ENCODE measurements around the gene ARID4A.

Gene ARID4A

DNA sequence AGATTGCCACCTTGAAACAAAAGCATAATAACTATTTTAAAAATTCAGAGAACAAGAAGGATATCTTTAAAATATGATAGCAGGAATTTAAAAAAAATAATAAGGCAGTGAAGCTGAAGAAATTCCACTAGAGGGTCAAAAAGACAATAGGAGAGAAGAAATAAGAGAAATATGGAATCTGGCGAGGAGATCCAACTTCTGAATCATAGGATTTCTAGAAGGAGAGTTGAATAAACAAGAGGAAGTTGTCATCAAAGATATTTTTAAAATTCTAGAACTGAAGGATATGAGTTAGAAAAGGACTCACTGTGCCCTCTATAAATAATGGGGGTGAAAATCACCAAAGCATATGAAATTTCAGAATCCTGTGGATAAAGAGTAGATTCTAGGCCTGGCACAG, 70.6 kb downstream of the ARID4A start:
- H3K27ac ChIP-seq (ENCODE audit: low read length, poor library complexity, severe bottlenecking) = no peak overlapping the region
- 100% methylated on average over 1 of the region's 1 CpG for WGBS

DNA sequence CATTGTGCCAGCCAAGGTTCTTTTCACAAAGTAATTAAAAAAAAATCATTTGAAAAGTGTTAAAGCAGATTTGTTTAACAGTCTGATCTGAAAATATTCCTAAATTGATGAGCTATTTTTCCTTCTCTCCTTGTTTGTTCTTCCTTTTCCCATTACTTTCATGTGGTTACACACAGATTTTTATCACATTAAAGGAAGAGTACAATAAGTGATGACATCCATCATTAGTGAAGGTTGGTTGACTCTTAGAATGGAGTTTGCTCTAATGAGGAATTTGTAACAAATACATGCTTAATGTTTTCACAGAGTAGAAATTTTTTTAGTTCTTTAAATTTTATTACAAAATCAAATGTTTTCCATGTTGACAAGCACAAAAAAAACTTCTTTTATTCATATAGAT, 78.4 kb downstream of the ARID4A start:
- H3K27ac ChIP-seq (ENCODE audit: low read length, poor library complexity, severe bottlenecking) = no peak overlapping the region
- no peak overlapping the region for H2BK12ac ChIP-seq (ENCODE audit: low read length in 2 of 2)
- no peaks in the 10 kb centered on the region for H3K27me3 ChIP-seq (ENCODE audit: control insufficient read depth in 1 of 2, insufficient read depth in 1 of 2, low read length in 2 of 2)
- peaks cover 12 to 82% of the 10 kb centered on the region in 2 experiments for H3K36me3 ChIP-seq (ENCODE audit: control insufficient read depth in 1 of 2, insufficient read depth in 2 of 2, low read depth in 1 of 2, low read length in 2 of 2)
- H2BK15ac ChIP-seq (ENCODE audit: low read depth, poor library complexity, severe bottlenecking) = no peak overlapping the region
- no peak for DNase-seq
- H4K91ac ChIP-seq (ENCODE audit: low read length) = no peak overlapping the region
- H3K4me1 ChIP-seq (ENCODE audit: control insufficient read depth, insufficient read depth, low read depth, low read length) = no peaks in the 10 kb centered on the region
- H3K23ac ChIP-seq (ENCODE audit: low read length in 2 of 2) = no peak overlapping the region
- H4K8ac ChIP-seq (ENCODE audit: low read length) = no peak overlapping the region
- no peak overlapping the region for H3K4me3 ChIP-seq (ENCODE audit: insufficient read depth in 1 of 2, low read depth in 1 of 2, low read length in 2 of 2)
- H2BK120ac ChIP-seq (ENCODE audit: low read depth, low read length) = no peak overlapping the region
- no peak overlapping the region for H3K18ac ChIP-seq (ENCODE audit: low read depth in 1 of 2, low read length in 2 of 2)
- H2BK5ac ChIP-seq (ENCODE audit: low read depth, low read length, poor library complexity, severe bottlenecking) = no peak overlapping the region
- H2AFZ ChIP-seq (ENCODE audit: low read depth, low read length) = no peak overlapping the region
- H2AK5ac ChIP-seq (ENCODE audit: low read length, severe bottlenecking) = no peak overlapping the region
- no peak overlapping the region for H3K4ac ChIP-seq (ENCODE audit: low read depth in 1 of 2, low read length in 2 of 2)
- no peak overlapping the region for H3K4me2 ChIP-seq (ENCODE audit: low read length, poor library complexity, severe bottlenecking)
- no peak overlapping the region for H3K14ac ChIP-seq (ENCODE audit: low read length in 2 of 2)
- no peak overlapping the region for H3K9ac ChIP-seq (ENCODE audit: low read length)
- H3K9me3 ChIP-seq (ENCODE audit: control insufficient read depth, low read length) = no peaks in the 10 kb centered on the region
- H3K79me1 ChIP-seq (replicated peaks; ENCODE audit: low read length, poor library complexity, severe bottlenecking) = peaks cover 1% of the 10 kb centered on the region

More for the DNA sequence above, 70.6 kb downstream of the ARID4A start:
- Histone ChIP-seq H2AFZ (ENCODE audit: low read depth, low read length) (no peak overlapping the region), H2BK15ac (ENCODE audit: low read depth, poor library complexity, severe bottlenecking) (no peak overlapping the region), H2BK5ac (ENCODE audit: low read depth, low read length, poor library complexity, severe bottlenecking) (no peak overlapping the region), H4K8ac (ENCODE audit: low read length) (no peak overlapping the region), H3K9me3 (ENCODE audit: control insufficient read depth, low read length) (no peaks in the 10 kb centered on the region), H3K36me3 (ENCODE audit: control insufficient read depth in 1 of 2, insufficient read depth in 2 of 2, low read depth in 1 of 2, low read length in 2 of 2) (peaks cover 3 to 94% of the 10 kb centered on the region in 2 experiments), H3K23ac (ENCODE audit: low read length in 2 of 2) (no peak overlapping the region), H3K27me3 (ENCODE audit: control insufficient read depth in 1 of 2, insufficient read depth in 1 of 2, low read length in 2 of 2) (no peaks in the 10 kb centered on the region), H3K4me2 (ENCODE audit: low read length, poor library complexity, severe bottlenecking) (no peak overlapping the region), H3K4me3 (ENCODE audit: insufficient read depth in 1 of 2, low read depth in 1 of 2, low read length in 2 of 2) (no peak overlapping the region), H3K14ac (ENCODE audit: low read length in 2 of 2) (no peak overlapping the region), H3K4ac (ENCODE audit: low read depth in 1 of 2, low read length in 2 of 2) (no peak overlapping the region), H2BK12ac (ENCODE audit: low read length in 2 of 2) (no peak overlapping the region), H3K18ac (ENCODE audit: low read depth in 1 of 2, low read length in 2 of 2) (no peak overlapping the region), H2AK5ac (ENCODE audit: low read length, severe bottlenecking) (no peak overlapping the region), H3K9ac (ENCODE audit: low read length) (no peak overlapping the region), H2BK120ac (ENCODE audit: low read depth, low read length) (no peak overlapping the region), H4K91ac (ENCODE audit: low read length) (no peak overlapping the region), H3K4me1 (ENCODE audit: control insufficient read depth, insufficient read depth, low read depth, low read length) (no peaks in the 10 kb centered on the region), H3K79me1 (replicated peaks; ENCODE audit: low read length, poor library complexity, severe bottlenecking) (peaks cover 4% of the 10 kb centered on the region)
- no peak for DNase-seq

DNA sequence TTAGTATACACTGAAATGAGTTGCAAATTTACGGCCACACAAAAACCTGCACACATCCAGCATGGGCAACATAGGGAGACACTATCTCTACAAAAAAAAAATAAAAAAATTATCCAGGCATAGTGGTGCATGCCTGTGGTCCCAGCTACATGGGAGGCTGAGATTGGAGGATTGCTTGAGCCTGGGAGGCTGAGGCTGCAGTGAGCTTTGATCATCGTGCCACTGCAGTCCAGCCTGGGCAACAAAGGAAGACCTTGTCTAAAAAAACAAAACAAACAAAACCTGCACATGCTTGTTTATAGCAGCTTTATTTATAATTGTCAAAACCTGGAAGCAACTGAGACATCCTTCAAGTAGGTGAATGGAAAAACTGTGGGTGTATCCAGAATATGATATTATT, 92.5 kb downstream of the ARID4A start:
- no peak overlapping the region for H2BK120ac ChIP-seq (ENCODE audit: low read depth, low read length)
- H3K14ac ChIP-seq (ENCODE audit: low read length in 2 of 2) = no peak overlapping the region

DNA sequence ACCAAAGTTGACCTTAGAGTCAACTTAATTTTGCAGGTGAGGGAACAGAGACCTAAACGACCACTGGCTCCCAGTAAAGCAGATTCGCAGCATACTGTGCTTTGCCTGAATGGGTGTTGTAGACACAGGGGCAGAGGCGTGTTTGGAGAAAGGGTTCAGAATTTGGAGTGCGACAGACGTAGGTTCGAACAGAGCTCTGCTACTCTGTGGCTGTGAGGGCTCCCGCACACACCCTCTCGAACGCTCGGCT, 97.1 kb downstream of the ARID4A start:
- WGBS = 6% methylated on average over 10 of the region's 10 CpGs

More for the DNA sequence above, 92.5 kb downstream of the ARID4A start:
- no peak overlapping the region for H3K4ac ChIP-seq (ENCODE audit: low read depth in 1 of 2, low read length in 2 of 2)
- H3K18ac ChIP-seq (ENCODE audit: low read depth in 1 of 2, low read length in 2 of 2) = no peak overlapping the region
- H3K23ac ChIP-seq (ENCODE audit: low read length in 2 of 2) = no peak overlapping the region
- no peak overlapping the region for H4K8ac ChIP-seq (ENCODE audit: low read length)
- H3K27ac ChIP-seq (ENCODE audit: low read length, poor library complexity, severe bottlenecking) = no peak overlapping the region
- no peak overlapping the region for H3K4me3 ChIP-seq (ENCODE audit: insufficient read depth in 1 of 2, low read depth in 1 of 2, low read length in 2 of 2)
- no peak overlapping the region for H2BK15ac ChIP-seq (ENCODE audit: low read depth, poor library complexity, severe bottlenecking)
- 96% methylated on average over 2 of the region's 2 CpGs for WGBS
- peaks cover 0 to 3% of the 10 kb centered on the region in 2 experiments for H3K36me3 ChIP-seq (ENCODE audit: control insufficient read depth in 1 of 2, insufficient read depth in 2 of 2, low read depth in 1 of 2, low read length in 2 of 2)
- H2AFZ ChIP-seq (ENCODE audit: low read depth, low read length) = no peak overlapping the region
- no peak overlapping the region for H2BK5ac ChIP-seq (ENCODE audit: low read depth, low read length, poor library complexity, severe bottlenecking)
- no peak overlapping the region for H3K9ac ChIP-seq (ENCODE audit: low read length)
- no peak overlapping the region for H2AK5ac ChIP-seq (ENCODE audit: low read length, severe bottlenecking)
- no peaks in the 10 kb centered on the region for H3K9me3 ChIP-seq (ENCODE audit: control insufficient read depth, low read length)
- no peak overlapping the region for H4K91ac ChIP-seq (ENCODE audit: low read length)
- H3K79me1 ChIP-seq (replicated peaks; ENCODE audit: low read length, poor library complexity, severe bottlenecking) = no peaks in the 10 kb centered on the region
- no peak overlapping the region for H3K4me2 ChIP-seq (ENCODE audit: low read length, poor library complexity, severe bottlenecking)
- DNase-seq = no peak
- no peaks in the 10 kb centered on the region for H3K27me3 ChIP-seq (ENCODE audit: control insufficient read depth in 1 of 2, insufficient read depth in 1 of 2, low read length in 2 of 2)
- no peak overlapping the region for H2BK12ac ChIP-seq (ENCODE audit: low read length in 2 of 2)
- H3K4me1 ChIP-seq (ENCODE audit: control insufficient read depth, insufficient read depth, low read depth, low read length) = peaks cover 3% of the 10 kb centered on the region

More for the DNA sequence above, 97.1 kb downstream of the ARID4A start:
- H3K23ac ChIP-seq (ENCODE audit: low read length in 2 of 2) = no peak overlapping the region
- H4K91ac ChIP-seq (ENCODE audit: low read length) = no peak overlapping the region
- peak overlapping the region; percentile 59 to 75 for H3K4me3 ChIP-seq (ENCODE audit: insufficient read depth in 1 of 2, low read depth in 1 of 2, low read length in 2 of 2)
- no peak for DNase-seq
- H3K14ac ChIP-seq (ENCODE audit: low read length in 2 of 2) = peak overlapping the region in 1 of 2 experiments; percentile 0
- H3K9me3 ChIP-seq (ENCODE audit: control insufficient read depth, low read length) = no peaks in the 10 kb centered on the region
- peak overlapping the region; percentile 13 to 42 for H3K18ac ChIP-seq (ENCODE audit: low read depth in 1 of 2, low read length in 2 of 2)
- H3K4me1 ChIP-seq (ENCODE audit: control insufficient read depth, insufficient read depth, low read depth, low read length) = peaks cover 9% of the 10 kb centered on the region
- H3K36me3 ChIP-seq (ENCODE audit: control insufficient read depth in 1 of 2, insufficient read depth in 2 of 2, low read depth in 1 of 2, low read length in 2 of 2) = no peaks in the 10 kb centered on the region
- H2BK120ac ChIP-seq (ENCODE audit: low read depth, low read length) = no peak overlapping the region
- peak overlapping the region; percentile 79 for H3K9ac ChIP-seq (ENCODE audit: low read length)
- H4K8ac ChIP-seq (ENCODE audit: low read length) = peak overlapping the region; percentile 93
- H2BK15ac ChIP-seq (ENCODE audit: low read depth, poor library complexity, severe bottlenecking) = no peak overlapping the region
- H3K4ac ChIP-seq (ENCODE audit: low read depth in 1 of 2, low read length in 2 of 2) = peak overlapping the region in 1 of 2 experiments; percentile 34
- H3K79me1 ChIP-seq (replicated peaks; ENCODE audit: low read length, poor library complexity, severe bottlenecking) = no peaks in the 10 kb centered on the region
- no peak overlapping the region for H3K27ac ChIP-seq (ENCODE audit: low read length, poor library complexity, severe bottlenecking)
- H2AFZ ChIP-seq (ENCODE audit: low read depth, low read length) = peak overlapping the region; percentile 84
- H2BK12ac ChIP-seq (ENCODE audit: low read length in 2 of 2) = no peak overlapping the region
- H3K27me3 ChIP-seq (ENCODE audit: control insufficient read depth in 1 of 2, insufficient read depth in 1 of 2, low read length in 2 of 2) = no peaks in the 10 kb centered on the region
- peak overlapping the region; percentile 95 for H3K4me2 ChIP-seq (ENCODE audit: low read length, poor library complexity, severe bottlenecking)
- no peak overlapping the region for H2BK5ac ChIP-seq (ENCODE audit: low read depth, low read length, poor library complexity, severe bottlenecking)
- H2AK5ac ChIP-seq (ENCODE audit: low read length, severe bottlenecking) = no peak overlapping the region
